Smooth muscle cell (in vitro differentiated cells): ENCODE measurements around the gene SLC39A1. TPM values are rescaled to one million over a fixed set of nuclear protein-coding genes. Genes with fewer than 3 reads are reported as not detected.
A peak's percentile ranks its signal among the peaks of the same experiment; 100 is the strongest.

Source experiments
- DNase-seq: peaks from one replicate; lab custom pipeline; 2025; ENCODE audit not compliant: unreplicated experiment; lab: John Stamatoyannopoulos, UW
- H2AFZ ChIP-seq: fragments of 200-600 bp; sonication (generic); 2 replicates; pipeline ENCODE4 v1.6.0; 2016; ENCODE audit warnings: antibody characterized with exemption, low read depth, mild to moderate bottlenecking
- H3F3A ChIP-seq: fragments of 200-600 bp; sonication (generic); 2 replicates; pipeline ENCODE4 v1.6.0; 2017; ENCODE audit warnings: antibody characterized with exemption, low read depth
- H3K27ac ChIP-seq: fragments of 200-600 bp; sonication (generic); 2 replicates; pipeline ENCODE4 v1.5.1; 2016; ENCODE audit warnings: low read depth, mild to moderate bottlenecking
- H3K27me3 ChIP-seq: fragments of 200-600 bp; sonication (generic); 2 replicates; pipeline ENCODE4 v1.6.1; 2016; ENCODE audit warnings: low read depth, mild to moderate bottlenecking
- H3K36me3 ChIP-seq: fragments of 200-600 bp; sonication (generic); 2 replicates; pipeline ENCODE4 v1.5.1; 2016; ENCODE audit warnings: low read depth
- H3K4me1 ChIP-seq: fragments of 200-600 bp; sonication (generic); 2 replicates; pipeline ENCODE4 v1.5.1; 2016; ENCODE audit warnings: low read depth
- H3K4me2 ChIP-seq: fragments of 200-600 bp; sonication (generic); 2 replicates; pipeline ENCODE4 v1.6.0; 2016; ENCODE audit warnings: mild to moderate bottlenecking
- H3K4me3 ChIP-seq: fragments of 200-600 bp; sonication (generic); 2 replicates; pipeline ENCODE4 v1.5.1; 2016; ENCODE audit warnings: mild to moderate bottlenecking
- H3K79me2 ChIP-seq: fragments of 200-600 bp; sonication (generic); 2 replicates; pipeline ENCODE4 v1.6.0; 2016; ENCODE audit warnings: low read depth, mild to moderate bottlenecking
- H3K9ac ChIP-seq: fragments of 200-600 bp; sonication (generic); 2 replicates; pipeline ENCODE4 v1.6.0; 2016; ENCODE audit warnings: low read depth
- H3K9me3 ChIP-seq: fragments of 200-600 bp; sonication (generic); replicated peaks from 2 replicates; pipeline ENCODE4 v1.5.1; 2016; ENCODE audit warnings: low read depth
- H4K20me1 ChIP-seq: fragments of 200-600 bp; sonication (generic); 2 replicates; pipeline ENCODE4 v1.6.0; 2016; ENCODE audit warnings: low read depth
- CTCF ChIP-seq: fragments of 200-600 bp; sonication (generic); IDR thresholded peaks from 2 replicates; pipeline ENCODE4 v1.5.1; 2017; ENCODE audit warnings: borderline replicate concordance, mild to moderate bottlenecking, antibody characterized with exemption; ENCODE audit not compliant: insufficient read depth, poor library complexity, severe bottlenecking
- WGBS: methylation state at CpG from one replicate; pipeline ENCODE4 v1.1.7; 2016; ENCODE audit warnings: low lambda C conversion rate; 5-methylcytosine and 5-hydroxymethylcytosine counted together
- polyA plus RNA-seq: library from polyadenylated mRNA; unstranded; fragments of >200 nt; fragmentation: Nextera tagmentation; extraction: Ambion mirVana; gene quantifications from 2 replicates; pipeline ENCODE4 v1.2.1, GENCODE V29; 2016
- total RNA-seq: library from RNA; depleted of rRNA; stranded (reverse); fragments of >200 nt; gene quantifications from 2 replicates; pipeline ENCODE4 v1.2.3, GENCODE V29; 2014

Gene SLC39A1
- total and polyA plus RNA-seq, 2 experiments from 2014 or later: 104 to 143 TPM

- TF ChIP-seq CTCF: no peak
- peak overlapping the region; percentile 85 for H3K27ac ChIP-seq
- no peaks in the 10 kb centered on the region for H3K9me3 ChIP-seq
- H2AFZ ChIP-seq: no peak overlapping the region
- H3K4me3 ChIP-seq: peak overlapping the region; percentile 96
- H3K4me1 ChIP-seq: peaks cover 16% of the 10 kb centered on the region
- no peak for DNase-seq
- WGBS: under 1% methylated on average over 13 of the region's 13 CpGs
- H3K4me2 ChIP-seq: peak overlapping the region; percentile 91
- no peaks in the 10 kb centered on the region for H3K36me3 ChIP-seq
- H3K79me2 ChIP-seq: peaks cover 62% of the 10 kb centered on the region
- peak overlapping the region; percentile 93 for H3K9ac ChIP-seq
- peaks cover 62% of the 10 kb centered on the region for H4K20me1 ChIP-seq
- no peaks in the 10 kb centered on the region for H3K27me3 ChIP-seq
- H3F3A ChIP-seq: no peaks in the 10 kb centered on the region
Observed at GRCh38 chr1:153957744-153958110, 5.6 kb downstream of the SLC39A1 start.

- no peak for DNase-seq
- no peaks in the 10 kb centered on the region for H3K9me3 ChIP-seq
- H3K27ac ChIP-seq: peak overlapping the region; percentile 85
- no peaks in the 10 kb centered on the region for H3K27me3 ChIP-seq
- H3F3A ChIP-seq: no peaks in the 10 kb centered on the region
- no peak overlapping the region for H2AFZ ChIP-seq
- no peak for TF ChIP-seq CTCF
- H3K4me2 ChIP-seq: peak overlapping the region; percentile 91
- 43% methylated on average over 6 of the region's 6 CpGs for WGBS
- peaks cover 57% of the 10 kb centered on the region for H3K79me2 ChIP-seq
- H3K4me3 ChIP-seq: peak overlapping the region; percentile 96
- peak overlapping the region; percentile 93 for H3K9ac ChIP-seq
- H4K20me1 ChIP-seq: peaks cover 58% of the 10 kb centered on the region
- peaks cover 12% of the 10 kb centered on the region for H3K4me1 ChIP-seq
- no peaks in the 10 kb centered on the region for H3K36me3 ChIP-seq
Observed at GRCh38 chr1:153956997-153957715, 6.2 kb downstream of the SLC39A1 start.

- peaks cover 4% of the 10 kb centered on the region for H3K4me1 ChIP-seq
- H3K36me3 ChIP-seq: no peaks in the 10 kb centered on the region
- no peak for DNase-seq
- peaks cover 48% of the 10 kb centered on the region for H4K20me1 ChIP-seq
- H3K9me3 ChIP-seq: no peaks in the 10 kb centered on the region
- H3F3A ChIP-seq: no peaks in the 10 kb centered on the region
- H3K27ac ChIP-seq: no peak overlapping the region
- peaks cover 46% of the 10 kb centered on the region for H3K79me2 ChIP-seq
- no peak overlapping the region for H2AFZ ChIP-seq
- TF ChIP-seq CTCF: no peak
- 98% methylated on average over 10 of the region's 10 CpGs for WGBS
- no peak overlapping the region for H3K4me3 ChIP-seq
- H3K27me3 ChIP-seq: no peaks in the 10 kb centered on the region
- H3K4me2 ChIP-seq: no peak overlapping the region
- no peak overlapping the region for H3K9ac ChIP-seq
Observed at GRCh38 chr1:153954826-153955225, 8.5 kb downstream of the SLC39A1 start.

- Histone ChIP-seq H3K79me2 (peaks cover 46% of the 10 kb centered on the region), H3K4me2 (no peak overlapping the region), H3K27me3 (no peaks in the 10 kb centered on the region), H3K4me1 (peaks cover 4% of the 10 kb centered on the region), H2AFZ (no peak overlapping the region), H3K4me3 (no peak overlapping the region), H3K27ac (no peak overlapping the region), H3F3A (no peaks in the 10 kb centered on the region), H3K36me3 (no peaks in the 10 kb centered on the region), H3K9ac (no peak overlapping the region), H3K9me3 (no peaks in the 10 kb centered on the region), H4K20me1 (peaks cover 48% of the 10 kb centered on the region)
- WGBS: 95% methylated on average over 4 of the region's 4 CpGs
- TF ChIP-seq CTCF: no peak
- no peak for DNase-seq
Observed at GRCh38 chr1:153953859-153954365, 9.4 kb downstream of the SLC39A1 start.
